Activated CD8-positive, alpha-beta memory T cell treated with anti-CD3 and anti-CD28 coated beads, Interleukin-2, amount 50 U/mL, for 1 hour (primary cell): ENCODE data around the gene ATP2C2.
"Not testable (repeated sequence)": the region's sequence is repeated elsewhere in the genome, so short reads cannot be mapped to it uniquely, and the experiment has no call there.

Source experiments
- DNase-seq: peaks from one replicate; pipeline ENCODE4 v3.0.0-alpha.2; 2020; ENCODE audit errors: extremely low read depth

The ATP2C2 gene, protein sequence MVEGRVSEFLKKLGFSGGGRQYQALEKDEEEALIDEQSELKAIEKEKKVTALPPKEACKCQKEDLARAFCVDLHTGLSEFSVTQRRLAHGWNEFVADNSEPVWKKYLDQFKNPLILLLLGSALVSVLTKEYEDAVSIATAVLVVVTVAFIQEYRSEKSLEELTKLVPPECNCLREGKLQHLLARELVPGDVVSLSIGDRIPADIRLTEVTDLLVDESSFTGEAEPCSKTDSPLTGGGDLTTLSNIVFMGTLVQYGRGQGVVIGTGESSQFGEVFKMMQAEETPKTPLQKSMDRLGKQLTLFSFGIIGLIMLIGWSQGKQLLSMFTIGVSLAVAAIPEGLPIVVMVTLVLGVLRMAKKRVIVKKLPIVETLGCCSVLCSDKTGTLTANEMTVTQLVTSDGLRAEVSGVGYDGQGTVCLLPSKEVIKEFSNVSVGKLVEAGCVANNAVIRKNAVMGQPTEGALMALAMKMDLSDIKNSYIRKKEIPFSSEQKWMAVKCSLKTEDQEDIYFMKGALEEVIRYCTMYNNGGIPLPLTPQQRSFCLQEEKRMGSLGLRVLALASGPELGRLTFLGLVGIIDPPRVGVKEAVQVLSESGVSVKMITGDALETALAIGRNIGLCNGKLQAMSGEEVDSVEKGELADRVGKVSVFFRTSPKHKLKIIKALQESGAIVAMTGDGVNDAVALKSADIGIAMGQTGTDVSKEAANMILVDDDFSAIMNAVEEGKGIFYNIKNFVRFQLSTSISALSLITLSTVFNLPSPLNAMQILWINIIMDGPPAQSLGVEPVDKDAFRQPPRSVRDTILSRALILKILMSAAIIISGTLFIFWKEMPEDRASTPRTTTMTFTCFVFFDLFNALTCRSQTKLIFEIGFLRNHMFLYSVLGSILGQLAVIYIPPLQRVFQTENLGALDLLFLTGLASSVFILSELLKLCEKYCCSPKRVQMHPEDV

DNA sequence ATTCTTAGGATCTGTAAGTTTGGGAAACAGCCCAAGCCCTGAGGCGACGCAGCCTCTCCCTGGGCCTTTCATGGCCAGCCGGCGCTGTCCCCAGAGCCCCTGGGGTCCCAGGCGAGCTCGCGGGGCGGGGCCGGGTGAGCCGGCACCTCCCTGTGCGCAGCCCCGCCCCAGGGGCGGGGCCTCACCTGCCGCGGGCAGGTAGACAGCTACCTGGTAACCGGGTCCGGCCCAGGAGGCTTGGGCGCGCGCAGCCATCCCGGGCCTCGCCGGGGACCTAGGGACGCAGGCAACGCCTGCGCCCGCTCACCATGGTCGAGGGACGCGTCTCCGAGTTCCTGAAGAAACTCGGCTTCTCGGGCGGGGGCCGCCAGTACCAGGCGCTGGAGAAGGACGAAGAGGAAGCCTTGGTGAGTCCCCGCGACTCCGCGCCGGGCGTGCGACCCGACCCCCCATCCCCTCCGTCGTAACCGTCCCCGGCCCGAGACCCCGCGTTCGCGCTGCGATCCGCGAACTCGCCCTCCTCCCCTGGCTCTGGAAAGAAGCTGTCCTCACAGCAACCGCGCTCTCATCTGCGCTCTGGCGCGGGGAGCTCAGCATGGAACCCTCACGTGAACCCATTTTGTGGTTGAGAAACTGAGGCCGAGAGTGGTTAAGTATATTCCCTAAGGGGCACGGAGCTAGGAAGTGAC is at the start of gene ATP2C2:
ATP2C2 (plus strand) TSS at position 231 of the 689 bp plus-strand sequence; CDS start at position 309, 78 bp downstream.
- no peak for DNase-seq

DNA sequence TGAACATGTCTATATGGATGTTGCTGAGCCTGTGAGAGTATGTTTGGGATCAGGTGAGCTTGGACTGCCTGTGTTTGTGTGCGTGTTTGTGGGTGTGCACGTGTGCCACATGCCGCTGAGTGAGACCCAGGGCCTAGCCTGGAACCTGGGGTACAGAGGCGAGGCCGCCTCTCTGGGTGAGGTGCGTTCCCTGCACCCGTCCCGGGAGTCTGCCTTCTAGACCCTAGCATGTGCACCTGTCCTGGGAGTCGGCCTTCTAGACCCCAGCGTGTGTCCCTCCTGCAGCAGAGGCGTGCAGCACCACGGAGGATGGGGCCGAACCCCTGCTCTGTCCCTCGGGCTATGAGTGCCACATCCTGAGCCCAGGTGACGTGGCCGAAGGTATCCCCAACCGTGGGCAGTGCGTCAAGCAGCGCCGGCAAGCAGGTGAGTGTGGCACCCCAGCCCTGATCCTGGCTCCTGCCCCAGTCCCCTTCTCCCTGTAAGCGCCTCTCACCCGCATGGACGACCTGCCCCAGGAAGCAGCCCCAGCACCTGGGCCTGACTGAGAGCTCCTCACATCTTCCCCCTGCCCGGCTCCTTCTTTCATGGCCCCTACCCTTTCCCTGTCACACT is 49.1 kb upstream of the ATP2C2 start:
- no peak for DNase-seq

DNA sequence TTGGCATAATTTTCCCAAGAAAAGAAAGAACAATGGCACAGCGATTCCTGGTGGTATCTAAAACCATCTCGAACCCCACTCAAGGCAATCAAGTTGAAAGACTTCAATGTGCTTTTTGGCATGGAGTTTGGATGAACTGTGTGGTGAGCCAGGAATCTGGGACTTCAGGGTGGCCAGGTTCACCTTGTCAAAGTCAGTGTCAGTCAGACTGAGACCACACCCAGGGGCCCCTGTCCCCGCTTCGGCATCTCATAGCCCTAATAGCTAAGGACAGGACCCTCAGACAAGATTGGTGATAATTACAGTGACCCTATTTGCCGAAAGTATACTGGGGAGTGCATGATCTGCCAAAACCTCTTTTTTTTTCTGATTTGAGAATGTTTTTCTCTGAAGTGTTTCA is 47.8 kb upstream of the ATP2C2 start:
- DNase-seq: no peak

DNA sequence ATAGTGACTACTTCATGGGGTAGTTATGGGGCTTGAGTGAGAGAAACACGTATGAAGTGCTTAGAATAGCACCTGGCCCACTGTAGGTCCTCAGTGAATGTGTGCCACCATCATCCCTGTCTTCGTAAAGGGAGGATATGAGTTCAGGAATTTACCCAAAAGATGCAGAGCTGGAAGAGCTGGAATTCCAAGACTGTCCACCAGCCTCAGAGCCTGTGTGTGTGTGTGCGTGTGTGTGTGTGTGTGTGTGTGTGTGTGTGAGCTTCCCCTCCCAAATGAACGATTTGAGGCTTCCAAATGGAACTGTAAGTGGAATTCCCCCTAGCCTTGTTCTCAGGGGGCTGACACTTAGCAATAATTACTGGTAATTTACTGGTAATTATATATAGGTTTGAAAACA is 46.4 kb upstream of the ATP2C2 start:
- DNase-seq: no peak

DNA sequence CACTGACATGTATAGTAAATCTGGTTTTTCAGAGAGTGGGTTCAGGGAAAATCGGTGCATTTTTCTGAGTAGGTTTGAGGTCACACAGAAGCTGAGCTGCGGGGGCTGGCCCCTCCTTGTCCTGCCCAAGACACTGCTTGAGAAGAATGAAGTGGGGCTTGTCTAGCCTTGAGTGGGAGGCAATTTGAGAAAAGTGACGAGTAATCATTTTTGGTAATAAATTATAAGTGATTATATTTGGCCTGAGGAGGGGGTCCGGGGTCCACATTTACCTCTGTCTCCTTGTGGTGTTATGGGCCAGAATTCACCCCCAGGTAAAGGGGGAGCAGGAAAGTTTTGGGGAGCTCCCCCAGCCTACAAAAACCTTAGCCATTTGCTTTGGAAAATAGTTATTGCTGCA is 45.6 kb upstream of the ATP2C2 start:
- DNase-seq: no peak

DNA sequence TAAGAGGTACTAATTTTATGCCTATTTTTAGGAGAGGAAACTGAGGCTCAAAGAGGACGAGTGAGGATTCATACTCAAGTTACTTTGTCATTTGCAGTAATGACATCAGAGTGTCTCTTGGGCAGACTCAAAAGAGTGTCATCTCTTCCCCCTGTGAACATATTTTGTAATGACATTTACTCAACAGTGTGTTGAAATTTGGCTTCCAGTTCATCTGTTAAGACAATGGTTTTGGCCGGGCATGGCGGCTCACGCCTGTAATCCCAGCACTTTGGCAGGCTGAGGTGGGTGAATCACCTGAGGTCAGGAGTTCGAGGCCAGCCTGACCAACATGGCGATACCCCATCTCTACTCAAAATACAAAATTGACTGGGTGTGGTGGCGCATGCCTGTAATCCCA is 44.7 kb upstream of the ATP2C2 start:
- no peak for DNase-seq

DNA sequence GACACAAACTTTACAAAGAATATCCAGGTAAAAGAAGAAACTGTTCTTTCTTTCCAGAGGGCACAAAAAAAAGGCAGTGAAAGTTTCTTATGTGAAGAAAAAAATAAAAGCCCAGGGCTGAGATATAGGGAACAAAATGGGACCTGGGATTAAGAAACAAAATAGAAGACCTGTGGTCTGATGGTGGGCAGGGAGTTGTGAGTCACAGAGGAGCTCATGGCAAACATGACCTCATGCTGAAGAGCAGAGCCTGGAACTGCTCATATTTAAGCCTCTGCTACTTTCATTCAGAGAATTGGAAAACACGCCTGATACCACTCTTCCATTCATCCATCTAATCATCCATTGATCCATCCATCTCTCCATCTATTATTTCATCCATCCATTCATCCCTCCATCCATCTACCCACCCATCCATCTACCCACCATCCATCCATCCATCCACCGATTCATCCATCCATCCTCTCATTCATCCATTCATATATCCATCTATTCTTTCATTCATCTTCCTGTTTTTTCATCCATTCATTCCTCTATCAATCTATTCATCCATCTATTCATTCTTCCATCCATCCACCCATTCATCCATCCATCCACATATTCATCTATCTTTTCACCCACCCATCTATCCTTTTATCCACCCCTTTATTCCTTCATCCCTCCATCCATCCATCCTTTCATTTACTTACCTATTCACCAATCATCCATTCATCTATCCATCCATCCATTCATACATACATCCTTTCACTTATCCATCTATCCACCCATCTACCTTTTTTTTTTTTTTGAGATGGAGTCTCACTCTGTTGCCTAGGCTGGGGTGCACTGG is 43.7 kb upstream of the ATP2C2 start:
- no peak for DNase-seq

DNA sequence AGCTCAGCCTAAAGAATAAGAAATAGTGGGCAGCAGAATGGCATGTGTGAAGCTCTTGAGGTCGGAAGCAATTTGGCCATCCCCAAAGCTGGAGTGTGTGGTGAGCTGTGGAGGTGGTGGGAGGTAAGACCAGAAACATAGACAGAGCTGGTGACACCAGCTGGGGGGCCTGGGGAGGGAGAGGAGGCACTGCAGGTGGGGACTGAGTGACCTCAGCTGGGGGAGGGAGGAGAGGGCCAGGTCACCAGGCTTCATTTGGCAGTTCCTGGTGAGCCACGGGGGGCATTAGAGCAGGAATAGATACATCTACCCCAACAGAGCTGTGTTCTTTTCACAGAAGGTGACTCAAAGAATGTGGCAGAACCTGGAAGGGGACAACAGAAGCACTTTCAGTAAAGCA is 41.8 kb upstream of the ATP2C2 start:
- no peak for DNase-seq

DNA sequence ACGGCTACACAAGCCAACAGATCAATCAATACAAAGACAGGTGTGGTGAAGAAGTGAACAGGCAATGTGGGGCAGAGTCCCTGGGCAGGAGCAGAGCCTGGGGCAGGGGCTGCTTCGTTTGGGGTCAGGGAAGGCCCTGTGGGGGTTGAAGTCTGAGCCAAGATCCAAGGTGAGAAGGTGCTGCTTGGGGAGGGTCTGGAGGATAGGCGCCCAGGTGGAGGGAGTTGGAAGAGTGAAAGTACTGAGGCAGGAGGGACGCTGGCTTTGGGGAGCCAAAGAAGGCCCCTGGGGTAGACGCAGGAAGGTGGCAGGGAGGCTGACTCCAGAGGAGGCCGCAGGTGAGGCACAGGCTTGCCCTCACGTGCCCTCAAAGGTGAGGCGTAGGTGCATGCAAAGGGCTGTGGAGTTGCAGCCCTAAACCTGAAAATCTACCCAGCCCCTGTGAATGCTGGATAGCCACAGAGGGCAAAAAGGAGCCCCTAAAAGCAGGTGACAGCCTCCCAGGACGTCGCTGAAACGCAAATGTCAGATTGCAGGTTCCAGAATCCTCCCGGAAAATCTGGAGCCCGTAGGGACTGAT is 40.3 kb upstream of the ATP2C2 start:
- DNase-seq: no peak

DNA sequence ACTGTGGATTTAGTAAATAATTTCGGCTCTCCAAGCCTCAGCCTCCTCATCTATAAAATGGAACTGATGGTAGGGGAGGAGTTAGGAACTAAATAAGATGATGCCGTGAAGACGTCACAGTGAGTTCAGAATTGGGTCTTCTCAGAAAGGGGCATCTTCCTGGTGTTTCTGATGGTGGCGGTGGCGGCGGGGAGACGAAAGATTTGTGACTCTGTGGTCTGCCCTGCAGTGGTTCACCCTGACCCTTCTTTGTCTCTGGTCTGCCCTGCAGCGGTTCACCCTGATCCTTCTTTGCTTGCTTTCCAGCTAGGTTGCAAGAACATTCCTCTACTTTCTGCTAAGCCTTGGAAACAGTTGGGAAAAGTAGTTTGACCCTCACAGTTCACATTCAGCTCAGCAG is 39.3 kb upstream of the ATP2C2 start:
- no peak for DNase-seq

DNA sequence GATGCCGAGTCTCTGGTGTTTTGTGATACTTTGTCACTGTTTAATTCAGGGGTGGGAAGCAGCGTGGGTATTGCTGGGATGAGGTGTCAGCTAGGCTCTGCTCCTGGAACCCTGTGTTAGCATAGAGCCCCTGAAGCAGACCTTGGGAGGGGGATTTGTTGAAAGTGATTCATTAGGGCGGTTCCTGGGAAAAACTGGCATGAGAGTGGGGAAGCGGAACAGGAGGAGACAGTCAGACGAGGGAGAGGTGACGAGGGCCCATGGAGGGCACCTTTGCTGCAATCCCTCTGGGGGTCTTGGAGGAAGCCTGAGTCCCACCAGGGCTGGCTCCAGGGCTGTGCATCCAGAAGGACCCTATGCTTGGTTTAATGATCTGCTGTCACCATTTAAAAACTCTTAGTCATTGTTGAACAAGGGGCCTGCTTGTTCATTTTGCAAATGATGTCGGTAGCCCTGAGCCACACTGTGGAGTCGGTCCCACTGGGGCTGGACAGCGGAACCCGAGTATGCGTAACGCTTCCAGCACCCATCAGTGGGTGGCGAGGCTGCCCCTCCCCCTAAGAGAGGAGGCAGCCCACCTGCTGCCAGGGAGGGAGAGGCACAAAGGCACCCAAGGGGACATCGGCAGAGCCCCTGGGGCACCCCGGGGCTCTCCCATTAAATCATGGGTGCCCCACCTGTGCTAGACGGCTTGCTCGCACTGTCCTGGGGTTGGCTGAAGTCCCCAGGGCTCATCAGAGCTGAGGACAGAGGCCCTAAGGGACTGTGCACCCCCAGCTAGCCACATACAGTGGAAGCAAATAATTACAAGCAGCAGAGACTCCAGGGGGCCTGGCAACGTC is 38.3 kb upstream of the ATP2C2 start:
- DNase-seq: no peak

DNA sequence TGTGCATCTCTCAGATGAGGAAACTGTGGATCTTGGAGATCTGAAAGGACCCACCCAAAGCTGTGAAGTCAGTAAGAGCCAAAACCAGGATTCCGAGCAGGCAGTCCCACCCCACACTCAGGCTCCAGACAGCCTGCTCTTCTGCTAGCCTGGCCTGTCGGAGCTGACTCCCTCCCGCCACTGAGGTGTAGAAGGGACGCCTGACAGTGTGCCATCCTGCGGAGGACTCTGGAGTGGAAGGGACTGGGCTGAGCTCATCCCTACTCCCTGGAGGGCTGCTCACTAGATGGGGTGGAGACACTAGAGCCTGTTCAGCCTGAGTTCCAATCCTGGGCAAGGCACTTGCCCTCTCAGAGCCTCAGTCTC is 37.7 kb upstream of the ATP2C2 start:
- DNase-seq: no peak

DNA sequence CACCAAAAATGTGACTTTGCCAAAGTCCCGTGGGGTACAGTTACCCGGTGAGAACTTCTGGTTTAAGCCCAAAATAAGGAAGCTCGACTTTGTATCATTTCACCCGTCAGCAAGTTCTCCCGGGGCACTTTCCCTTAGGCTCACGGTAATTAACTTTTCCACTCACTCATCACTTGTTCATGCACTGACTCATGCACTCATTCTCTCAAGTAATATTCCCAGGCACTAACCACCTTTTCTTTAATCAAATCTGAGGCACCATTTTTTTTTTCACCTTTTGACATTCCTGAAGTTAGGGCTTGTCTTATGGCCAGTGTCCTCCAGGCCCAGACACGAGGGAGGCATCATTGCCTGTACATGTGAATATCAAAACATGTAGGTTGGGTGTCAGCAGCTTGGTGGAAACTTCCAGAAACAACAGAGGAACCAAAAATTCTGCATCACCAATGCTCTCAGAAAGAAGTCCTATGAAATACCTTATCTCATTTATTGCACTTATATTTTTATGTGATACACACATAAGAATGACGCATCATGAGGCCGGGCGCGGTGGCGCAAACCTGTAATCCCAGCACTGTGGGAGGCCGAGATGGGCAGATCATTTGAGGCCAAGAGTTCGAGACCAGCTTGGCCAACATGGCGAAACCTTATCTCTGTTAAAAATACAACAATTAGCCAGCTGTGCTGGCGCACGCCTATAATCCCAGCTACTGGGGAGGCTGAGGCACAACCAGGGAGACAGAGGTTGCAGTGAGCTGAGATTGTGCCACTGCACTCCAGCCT is 36.1 kb upstream of the ATP2C2 start:
- DNase-seq: no peak

DNA sequence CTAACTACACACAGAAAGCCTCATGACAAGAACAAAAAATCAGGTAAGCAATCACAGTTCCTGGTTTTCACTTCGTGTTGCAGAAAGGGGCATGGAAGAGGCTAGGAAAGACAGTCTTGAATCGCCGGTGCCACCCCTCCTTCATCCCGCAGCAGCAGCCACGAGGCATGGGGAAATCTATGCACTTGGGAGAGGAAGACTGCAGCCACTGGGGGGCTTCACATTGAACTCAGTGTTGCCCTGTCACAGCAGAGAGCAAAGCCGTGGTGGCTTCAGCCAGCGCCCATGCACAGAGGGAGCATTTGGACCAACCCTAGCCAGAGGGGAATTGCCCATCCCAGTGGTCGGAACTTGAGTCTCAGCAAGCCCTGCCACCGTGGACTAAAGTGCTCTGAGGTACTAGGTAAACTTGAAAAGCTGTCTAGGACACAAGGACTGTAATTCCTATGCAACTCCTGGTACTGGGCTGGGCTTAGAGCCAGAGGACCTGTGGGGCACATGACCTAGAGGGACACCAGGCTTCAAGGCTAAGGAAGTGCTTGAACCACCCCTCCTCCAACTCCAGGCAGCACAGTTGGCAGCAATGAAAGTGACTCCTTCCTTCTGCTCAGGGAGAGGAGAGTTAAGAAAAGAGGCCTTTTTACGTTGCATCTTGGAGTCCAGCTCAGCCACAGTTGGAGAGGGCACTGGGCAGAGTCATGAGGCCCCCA is 35.2 kb upstream of the ATP2C2 start:
- DNase-seq: no peak

DNA sequence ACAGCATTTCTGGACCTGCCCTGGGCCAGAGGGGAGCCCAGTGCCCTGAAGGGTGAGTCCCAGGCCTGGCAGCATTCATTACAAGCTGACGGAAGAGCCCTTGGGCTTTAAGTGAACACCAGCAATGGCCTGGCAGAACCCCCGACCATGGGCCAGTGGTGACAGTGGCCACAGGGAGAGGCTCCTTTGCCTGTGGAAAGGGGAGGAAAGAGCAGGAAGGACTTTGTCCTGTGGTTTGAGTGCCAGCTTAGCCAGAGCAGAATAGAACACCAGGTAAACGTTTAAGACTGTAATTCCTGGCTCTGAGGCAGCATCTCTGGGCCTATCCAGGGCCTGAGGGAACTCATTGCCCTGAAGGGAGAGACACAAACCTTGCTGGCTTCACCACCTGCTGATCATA is 34.3 kb upstream of the ATP2C2 start:
- no peak for DNase-seq

DNA sequence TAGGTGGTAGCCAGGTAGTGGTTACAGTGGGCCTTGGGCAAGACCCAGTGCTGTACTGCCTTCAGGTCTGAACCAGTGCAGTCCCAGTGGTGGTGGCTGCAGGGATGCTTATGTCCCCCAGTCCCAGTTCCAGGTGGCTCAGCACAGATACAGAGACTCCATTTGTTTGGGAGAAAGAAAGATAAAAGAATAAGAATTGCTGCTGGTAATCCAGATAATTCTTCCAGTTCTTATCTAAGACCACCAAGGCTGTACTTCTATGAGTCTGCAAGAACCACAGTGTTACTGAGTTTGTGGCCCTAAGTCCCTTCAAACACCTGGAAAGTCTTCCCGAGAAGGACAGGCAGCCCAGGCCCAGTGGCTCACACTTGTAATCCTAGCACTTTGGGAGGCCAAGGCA is 33.9 kb upstream of the ATP2C2 start:
- no peak for DNase-seq

DNA sequence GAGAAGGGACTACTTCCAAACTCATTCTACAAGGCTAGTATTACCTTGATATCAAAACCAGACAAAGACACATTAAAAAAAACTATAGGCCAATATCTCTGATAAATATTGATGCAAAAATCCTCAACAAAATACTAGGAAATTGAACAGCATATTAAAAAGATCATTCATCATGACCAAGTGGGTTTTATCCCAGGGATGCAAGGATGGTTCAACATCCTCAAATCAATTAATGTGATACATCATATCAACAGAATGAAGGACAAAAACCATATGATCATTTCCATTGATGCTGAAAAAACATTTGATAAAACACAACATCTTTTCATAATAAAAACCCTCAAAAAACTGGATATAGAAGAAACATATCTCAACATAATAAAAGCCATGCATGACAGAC is 31.1 kb upstream of the ATP2C2 start:
- DNase-seq: not testable (repeated sequence)

DNA sequence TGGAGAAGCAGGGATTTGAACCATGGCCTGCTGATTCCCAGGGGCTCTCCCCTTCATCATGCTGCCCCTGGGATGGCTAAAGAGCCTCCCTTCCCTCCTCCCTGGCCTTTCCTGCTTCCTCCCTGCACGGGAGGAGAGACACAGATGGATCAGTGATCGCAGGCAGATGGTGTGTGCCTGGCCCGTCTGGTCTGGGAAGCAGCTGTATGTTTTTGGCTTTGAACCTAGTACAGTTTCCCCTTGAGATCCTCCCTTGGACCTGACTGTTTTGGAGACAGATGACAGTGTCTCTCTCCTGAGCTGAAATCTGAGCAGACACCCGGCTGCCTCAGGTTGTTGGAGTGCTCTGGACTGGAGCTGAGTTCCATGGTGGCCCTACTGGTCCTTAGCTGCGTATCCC is 29.0 kb upstream of the ATP2C2 start:
- DNase-seq: no peak
